Body of pancreas (tissue), 4 donors: ENCODE measurements around the gene CLASP1. TPM values are rescaled to one million over a fixed set of nuclear protein-coding genes. Genes with fewer than 3 reads are reported as not detected.

ENCODE experiments used
- ATAC-seq: fragments of 150-250 bp; one replicate; pipeline ENCODE4 v1.9.1; 2016
- DNase-seq, 4 donors: peaks; one replicate each; pipeline ENCODE4 v3.0.0-alpha.2; 2019
- H3K27ac ChIP-seq, 4 donors: fragments of 200-600 bp; sonication (generic); 1 replicate in 3 of 4; 2 replicates in 1 of 4; pipeline versions ENCODE4 v1.5.1 to v1.6.1; 2016 to 2019; ENCODE audit warnings: mild to moderate bottlenecking in 1 of 4, mixed read lengths in 1 of 4, moderate library complexity in 1 of 4
- H3K27me3 ChIP-seq, 2 donors: fragments of 200-600 bp; sonication (generic); one replicate each; pipeline ENCODE4 v1.6.0; 2016; ENCODE audit warnings: mild to moderate bottlenecking in 1 of 2
- H3K36me3 ChIP-seq, 2 donors: fragments of 200-600 bp; sonication (generic); replicated peaks in 1 of 2; 2 replicates each; pipeline ENCODE4 v1.5.1; 2016; ENCODE audit warnings: low read depth in 2 of 2; ENCODE audit not compliant: insufficient read depth in 1 of 2
- H3K4me1 ChIP-seq: fragments of 200-600 bp; sonication (generic); one replicate; pipeline ENCODE4 v1.6.0; 2016
- H3K4me3 ChIP-seq, 2 donors: fragments of 200-600 bp; sonication (generic); 1 replicate in 1 of 2; 2 replicates in 1 of 2; pipeline ENCODE4 v1.5.1; 2016 to 2019
- H3K9me3 ChIP-seq, 3 donors: fragments of 200-600 bp; sonication (generic); 1 replicate in 2 of 3; 2 replicates in 1 of 3; pipeline ENCODE4 v1.5.1; 2016
- POLR2A ChIP-seq, 3 donors: fragments of 450-650 bp; IDR thresholded peaks; one replicate each; pipeline ENCODE4 v1.6.1; 2016; ENCODE audit warnings: antibody characterized with exemption in 3 of 3, mild to moderate bottlenecking in 2 of 3
- WGBS, 2 donors: methylation state at CpG; one replicate each; pipeline ENCODE4 v1.1.5; 2017; 5-methylcytosine and 5-hydroxymethylcytosine counted together
- intact Hi-C: fragments of 100-400 bp; cut with DNase I; formaldehyde crosslinking; loops from one replicate; pipeline ENCODE4 v1.15.1; 2023
- total RNA-seq, 2 donors: library from RNA; depleted of rRNA; stranded (reverse); fragments of >200 nt; gene quantifications; one replicate each; pipeline ENCODE4 v1.1.0, GENCODE V29; 2016
- TF ChIP-seq, protein P1 (sequence below), 7 experiments: fragments of 450-650 bp in 4 of 7; fragments of 200-600 bp in 3 of 7; sonication (generic) in 3 of 7; IDR thresholded peaks; one replicate each; pipeline ENCODE4 v1.5.1; 2016 to 2019; ENCODE audit warnings: antibody characterized with exemption in 7 of 7

The CLASP1 gene
- total RNA-seq, 2 donors from 2014 or later: 28.5 to 44.2 TPM

DNA sequence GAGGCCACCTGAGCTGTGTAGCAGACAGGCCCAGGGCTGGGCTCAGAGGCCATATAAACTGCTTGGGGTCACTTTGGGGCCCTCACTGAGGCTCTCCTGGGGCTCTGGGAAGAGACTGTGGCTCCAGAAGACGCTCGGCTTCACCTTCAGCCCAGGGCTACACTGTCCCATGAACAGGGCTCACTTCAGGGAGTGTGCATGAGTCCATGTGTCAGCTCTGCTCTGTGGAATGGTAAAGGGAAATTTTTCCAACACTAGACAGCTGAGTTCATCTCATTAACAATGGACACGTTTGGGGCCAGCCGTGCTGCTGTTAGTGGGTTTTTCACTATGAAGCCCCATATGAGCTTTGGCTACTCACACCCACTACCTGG is 298.9 kb downstream of the CLASP1 start:
- DNase-seq (no peak), ATAC-seq (no peak)
- peaks cover 6 to 50% of the 10 kb centered on the region in 2 donors for H3K36me3 ChIP-seq
- H3K4me1 ChIP-seq: peaks cover under 1% of the 10 kb centered on the region
- H3K27me3 ChIP-seq: no peaks in the 10 kb centered on the region
- no peaks in the 10 kb centered on the region for H3K9me3 ChIP-seq
- no peak overlapping the region for H3K27ac ChIP-seq
- no peak overlapping the region for H3K4me3 ChIP-seq
- 86 to 90% methylated on average over 2 to 4 of the region's 4 CpGs for WGBS, 2 donors
- intact Hi-C loops: loop anchor here (10.0 kb wide), 1 partner anchor 256 kb away; no protein-coding TSS in a partner anchor
- TF ChIP-seq POLR2A (IDR thresholded peaks at IDR 0.05): no peak
- TF ChIP-seq, protein P1, sequence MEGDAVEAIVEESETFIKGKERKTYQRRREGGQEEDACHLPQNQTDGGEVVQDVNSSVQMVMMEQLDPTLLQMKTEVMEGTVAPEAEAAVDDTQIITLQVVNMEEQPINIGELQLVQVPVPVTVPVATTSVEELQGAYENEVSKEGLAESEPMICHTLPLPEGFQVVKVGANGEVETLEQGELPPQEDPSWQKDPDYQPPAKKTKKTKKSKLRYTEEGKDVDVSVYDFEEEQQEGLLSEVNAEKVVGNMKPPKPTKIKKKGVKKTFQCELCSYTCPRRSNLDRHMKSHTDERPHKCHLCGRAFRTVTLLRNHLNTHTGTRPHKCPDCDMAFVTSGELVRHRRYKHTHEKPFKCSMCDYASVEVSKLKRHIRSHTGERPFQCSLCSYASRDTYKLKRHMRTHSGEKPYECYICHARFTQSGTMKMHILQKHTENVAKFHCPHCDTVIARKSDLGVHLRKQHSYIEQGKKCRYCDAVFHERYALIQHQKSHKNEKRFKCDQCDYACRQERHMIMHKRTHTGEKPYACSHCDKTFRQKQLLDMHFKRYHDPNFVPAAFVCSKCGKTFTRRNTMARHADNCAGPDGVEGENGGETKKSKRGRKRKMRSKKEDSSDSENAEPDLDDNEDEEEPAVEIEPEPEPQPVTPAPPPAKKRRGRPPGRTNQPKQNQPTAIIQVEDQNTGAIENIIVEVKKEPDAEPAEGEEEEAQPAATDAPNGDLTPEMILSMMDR (IDR thresholded peaks at IDR 0.05): no peak

DNA sequence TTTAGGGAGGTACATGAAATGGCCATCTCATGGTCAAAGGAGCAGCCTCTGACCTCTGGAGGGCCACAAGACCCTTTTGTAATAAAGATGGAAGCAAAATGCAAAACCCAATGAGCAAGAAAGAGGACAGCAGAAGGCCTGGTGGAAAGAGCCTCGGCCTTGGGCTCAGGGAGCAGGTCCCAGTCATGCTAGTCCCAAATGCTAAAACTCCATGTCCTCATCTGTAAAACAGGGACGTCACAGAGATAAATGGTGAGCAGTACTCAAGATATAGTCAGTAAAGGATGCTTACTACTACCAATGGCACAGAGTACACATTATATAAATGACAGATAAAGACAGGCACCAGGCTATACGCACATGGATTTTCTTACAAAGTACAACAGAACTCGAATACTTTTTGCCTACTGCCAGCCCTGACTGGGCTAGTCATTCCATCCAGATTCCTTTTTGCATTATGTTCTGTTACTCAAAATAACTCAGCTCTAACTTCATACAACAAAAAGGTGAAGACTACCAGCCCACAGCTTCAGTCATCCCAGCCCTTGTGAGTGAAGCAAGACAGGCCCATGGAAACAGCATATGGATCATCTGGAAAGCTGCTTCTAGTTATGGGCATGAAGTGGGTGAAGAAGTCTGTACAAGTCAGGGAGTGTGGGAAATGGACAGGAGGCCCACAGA is 299.4 kb downstream of the CLASP1 start:
- TF ChIP-seq, protein P1 (IDR thresholded peaks at IDR 0.05): no peak
- no peak for TF ChIP-seq POLR2A (IDR thresholded peaks at IDR 0.05)

DNA sequence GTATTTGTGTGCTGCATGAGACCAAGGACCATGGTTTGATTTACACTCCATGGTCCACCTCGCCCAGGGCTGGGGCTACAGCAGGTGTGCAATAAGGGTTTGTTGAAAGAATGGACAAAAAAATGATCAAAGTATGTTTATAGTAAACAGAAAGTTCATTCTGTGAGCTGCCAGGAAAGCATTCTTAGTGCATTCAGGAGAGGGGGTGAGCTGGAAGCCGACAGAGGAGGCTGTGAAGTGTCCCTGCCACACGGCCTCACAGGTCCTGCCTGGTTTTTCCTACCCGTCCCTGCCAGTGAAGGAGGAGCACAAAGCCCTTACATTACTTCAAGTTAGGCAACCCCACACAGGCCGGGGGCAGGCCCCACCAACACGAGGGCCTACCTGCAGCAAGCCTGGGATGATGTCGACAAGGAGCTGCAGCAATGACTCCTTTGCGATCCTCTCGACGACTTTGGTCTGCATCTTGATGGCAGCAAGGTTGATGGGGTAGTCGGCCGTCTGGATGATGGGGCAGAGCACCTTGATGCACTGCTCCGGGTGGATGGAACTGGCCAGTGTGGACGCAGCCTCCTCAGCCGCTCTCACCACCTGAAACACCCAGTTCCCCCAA is 301.0 kb downstream of the CLASP1 start:
- WGBS, 2 donors: 85 to 91% methylated on average over 13 to 15 of the region's 15 CpGs
- no peak for DNase-seq
- TF ChIP-seq, protein P1 (IDR thresholded peaks at IDR 0.05): no peak
- no peak for TF ChIP-seq POLR2A (IDR thresholded peaks at IDR 0.05)
- H3K9me3 ChIP-seq: no peaks in the 10 kb centered on the region
- peaks cover 6 to 52% of the 10 kb centered on the region in 2 donors for H3K36me3 ChIP-seq
- no peak overlapping the region for H3K27ac ChIP-seq
- no peaks in the 10 kb centered on the region for H3K4me1 ChIP-seq
- intact Hi-C loops: no loop called here
- no peaks in the 10 kb centered on the region for H3K27me3 ChIP-seq
- ATAC-seq: no peak
- H3K4me3 ChIP-seq: no peak overlapping the region

More for the DNA sequence above, 299.4 kb downstream of the CLASP1 start:
- H3K27me3 ChIP-seq: no peaks in the 10 kb centered on the region
- no peak overlapping the region for H3K27ac ChIP-seq
- no peak overlapping the region for H3K4me3 ChIP-seq
- intact Hi-C loops: loop anchor here (10.0 kb wide), 1 partner anchor 255 kb away; no protein-coding TSS in a partner anchor
- WGBS, 2 donors: 90 to 91% methylated on average over 4 of the region's 4 CpGs
- DNase-seq (no peak), ATAC-seq (no peak)
- H3K9me3 ChIP-seq: no peaks in the 10 kb centered on the region
- H3K4me1 ChIP-seq: no peaks in the 10 kb centered on the region
- H3K36me3 ChIP-seq: peaks cover 6 to 50% of the 10 kb centered on the region in 2 donors

DNA sequence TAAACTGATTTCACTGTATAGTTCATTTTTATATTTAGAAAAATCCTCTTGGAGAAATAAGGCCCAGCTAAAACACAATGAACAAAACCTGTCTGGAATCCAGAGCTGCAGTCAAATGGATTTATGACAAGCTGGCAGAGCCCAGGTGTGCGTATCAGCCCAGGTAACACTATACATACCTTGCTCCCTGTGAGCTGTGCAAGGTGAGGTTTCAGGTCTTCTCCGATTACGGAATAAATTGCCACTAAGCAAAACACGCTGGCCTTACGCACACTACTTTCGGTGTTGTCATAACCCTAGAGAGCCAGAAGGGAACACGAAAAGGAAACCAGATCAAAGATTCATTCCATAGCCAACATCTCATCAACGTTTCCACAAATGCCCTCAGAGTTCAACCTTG is 302.4 kb downstream of the CLASP1 start:
- Histone ChIP-seq H3K9me3 (no peaks in the 10 kb centered on the region), H3K27ac (no peak overlapping the region), H3K36me3 (peaks cover 6 to 45% of the 10 kb centered on the region in 2 donors), H3K27me3 (no peaks in the 10 kb centered on the region), H3K4me1 (no peaks in the 10 kb centered on the region), H3K4me3 (no peak overlapping the region)
- intact Hi-C loops: no loop called here
- 89% methylated on average over 8 of the region's 8 CpGs for WGBS, 2 donors
- no peak for DNase-seq
- TF ChIP-seq, protein P1 (IDR thresholded peaks at IDR 0.05): no peak
- no peak for TF ChIP-seq POLR2A (IDR thresholded peaks at IDR 0.05)
- ATAC-seq: no peak
